Measurements from ENCODE around the gene CPEB4. TPM values are rescaled to one million over a fixed set of nuclear protein-coding genes. Genes with fewer than 3 reads are reported as not detected.

Gene CPEB4
- 10 to 100 TPM; 10.3 to 12.4 TPM for polyA plus RNA-seq

- H3K36me3 ChIP-seq (ENCODE audit: control insufficient read depth in 2 of 2, insufficient read depth in 2 of 2, low read length in 1 of 2) = no peaks in the 10 kb centered on the region
- H3K9me3 ChIP-seq (ENCODE audit: control insufficient read depth in 2 of 2, insufficient read depth in 1 of 2, low read depth in 1 of 2, low read length in 1 of 2) = no peaks in the 10 kb centered on the region
- peak within 1 kb of the TSS; percentile 86 to 91 for H3K27ac ChIP-seq (ENCODE audit: low read depth in 2 of 2, low read length in 1 of 2)
- H3K4me1 ChIP-seq (ENCODE audit: control insufficient read depth in 2 of 2, insufficient read depth in 2 of 2, low read length in 1 of 2) = peaks cover 2 to 12% of the 10 kb centered on the region in 2 donors
- H3K4me3 ChIP-seq (ENCODE audit: low read depth in 1 of 2, low read length in 2 of 2) = peak within 1 kb of the TSS; percentile 71 to 85
- H3K27me3 ChIP-seq (ENCODE audit: control insufficient read depth in 1 of 2, insufficient read depth in 2 of 2, low read length in 2 of 2) = no peaks in the 10 kb centered on the region
- 3 to 5% methylated on average over 48 to 55 of the region's 55 CpGs for WGBS, 2 donors
Observed at GRCh38 chr5:173887610-173888472, at the start of gene CPEB4. Gene CPEB4, plus strand, starts transcription at chr5:173888349. Its CDS starts 1,385 bp downstream, at chr5:173889734.

GRCh38 chr5:173839117-173839713 lies 48.9 kb upstream of the CPEB4 start:
- no peak overlapping the region for H3K27ac ChIP-seq (ENCODE audit: low read depth in 2 of 2, low read length in 1 of 2)
- WGBS, 2 donors = 60 to 69% methylated on average over 5 of the region's 5 CpGs
- peaks cover 0 to 2% of the 10 kb centered on the region in 2 donors for H3K4me1 ChIP-seq (ENCODE audit: control insufficient read depth in 2 of 2, insufficient read depth in 2 of 2, low read length in 1 of 2)
- H3K9me3 ChIP-seq (ENCODE audit: control insufficient read depth in 2 of 2, insufficient read depth in 1 of 2, low read depth in 1 of 2, low read length in 1 of 2) = no peaks in the 10 kb centered on the region
- H3K27me3 ChIP-seq (ENCODE audit: control insufficient read depth in 1 of 2, insufficient read depth in 2 of 2, low read length in 2 of 2) = no peaks in the 10 kb centered on the region
- H3K36me3 ChIP-seq (ENCODE audit: control insufficient read depth in 2 of 2, insufficient read depth in 2 of 2, low read length in 1 of 2) = no peaks in the 10 kb centered on the region
- H3K4me3 ChIP-seq (ENCODE audit: low read depth in 1 of 2, low read length in 2 of 2) = no peak overlapping the region

GRCh38 chr5:173840111-173840983 lies 47.8 kb upstream of the CPEB4 start:
- H3K36me3 ChIP-seq (ENCODE audit: control insufficient read depth in 2 of 2, insufficient read depth in 2 of 2, low read length in 1 of 2) = no peaks in the 10 kb centered on the region
- no peaks in the 10 kb centered on the region for H3K9me3 ChIP-seq (ENCODE audit: control insufficient read depth in 2 of 2, insufficient read depth in 1 of 2, low read depth in 1 of 2, low read length in 1 of 2)
- no peak overlapping the region for H3K27ac ChIP-seq (ENCODE audit: low read depth in 2 of 2, low read length in 1 of 2)
- H3K4me3 ChIP-seq (ENCODE audit: low read depth in 1 of 2, low read length in 2 of 2) = no peak overlapping the region
- H3K27me3 ChIP-seq (ENCODE audit: control insufficient read depth in 1 of 2, insufficient read depth in 2 of 2, low read length in 2 of 2) = no peaks in the 10 kb centered on the region
- H3K4me1 ChIP-seq (ENCODE audit: control insufficient read depth in 2 of 2, insufficient read depth in 2 of 2, low read length in 1 of 2) = peaks cover 0 to 2% of the 10 kb centered on the region in 2 donors
- 77% methylated on average over 6 of the region's 6 CpGs for WGBS, 2 donors

GRCh38 chr5:173841710-173842109 lies 46.4 kb upstream of the CPEB4 start:
- no peak overlapping the region for H3K4me3 ChIP-seq (ENCODE audit: low read depth in 1 of 2, low read length in 2 of 2)
- H3K9me3 ChIP-seq (ENCODE audit: control insufficient read depth in 2 of 2, insufficient read depth in 1 of 2, low read depth in 1 of 2, low read length in 1 of 2) = no peaks in the 10 kb centered on the region
- 87 to 92% methylated on average over 3 of the region's 3 CpGs for WGBS, 2 donors
- no peaks in the 10 kb centered on the region for H3K4me1 ChIP-seq (ENCODE audit: control insufficient read depth in 2 of 2, insufficient read depth in 2 of 2, low read length in 1 of 2)
- H3K27ac ChIP-seq (ENCODE audit: low read depth in 2 of 2, low read length in 1 of 2) = no peak overlapping the region
- H3K27me3 ChIP-seq (ENCODE audit: control insufficient read depth in 1 of 2, insufficient read depth in 2 of 2, low read length in 2 of 2) = no peaks in the 10 kb centered on the region
- no peaks in the 10 kb centered on the region for H3K36me3 ChIP-seq (ENCODE audit: control insufficient read depth in 2 of 2, insufficient read depth in 2 of 2, low read length in 1 of 2)

- H3K27me3 ChIP-seq (ENCODE audit: control insufficient read depth in 1 of 2, insufficient read depth in 2 of 2, low read length in 2 of 2) = no peaks in the 10 kb centered on the region
- 81 to 91% methylated on average over 3 of the region's 3 CpGs for WGBS, 2 donors
Observed at GRCh38 chr5:173843794-173844193, 44.4 kb upstream of the CPEB4 start.

GRCh38 chr5:173845321-173845720 lies 42.8 kb upstream of the CPEB4 start:
- Histone ChIP-seq H3K27me3 (ENCODE audit: control insufficient read depth in 1 of 2, insufficient read depth in 2 of 2, low read length in 2 of 2) (no peaks in the 10 kb centered on the region), H3K4me3 (ENCODE audit: low read depth in 1 of 2, low read length in 2 of 2) (no peak overlapping the region), H3K9me3 (ENCODE audit: control insufficient read depth in 2 of 2, insufficient read depth in 1 of 2, low read depth in 1 of 2, low read length in 1 of 2) (peaks cover 0 to 3% of the 10 kb centered on the region in 2 donors), H3K36me3 (ENCODE audit: control insufficient read depth in 2 of 2, insufficient read depth in 2 of 2, low read length in 1 of 2) (no peaks in the 10 kb centered on the region), H3K4me1 (ENCODE audit: control insufficient read depth in 2 of 2, insufficient read depth in 2 of 2, low read length in 1 of 2) (no peaks in the 10 kb centered on the region), H3K27ac (ENCODE audit: low read depth in 2 of 2, low read length in 1 of 2) (no peak overlapping the region)
- 70 to 73% methylated on average over 6 of the region's 6 CpGs for WGBS, 2 donors

More at GRCh38 chr5:173843794-173844193, 44.4 kb upstream of the CPEB4 start:
- no peaks in the 10 kb centered on the region for H3K36me3 ChIP-seq (ENCODE audit: control insufficient read depth in 2 of 2, insufficient read depth in 2 of 2, low read length in 1 of 2)
- no peak overlapping the region for H3K27ac ChIP-seq (ENCODE audit: low read depth in 2 of 2, low read length in 1 of 2)
- H3K4me3 ChIP-seq (ENCODE audit: low read depth in 1 of 2, low read length in 2 of 2) = no peak overlapping the region
- H3K4me1 ChIP-seq (ENCODE audit: control insufficient read depth in 2 of 2, insufficient read depth in 2 of 2, low read length in 1 of 2) = no peaks in the 10 kb centered on the region
- no peaks in the 10 kb centered on the region for H3K9me3 ChIP-seq (ENCODE audit: control insufficient read depth in 2 of 2, insufficient read depth in 1 of 2, low read depth in 1 of 2, low read length in 1 of 2)

- WGBS, 2 donors = 100% methylated on average over 1 of the region's 1 CpG
- Histone ChIP-seq H3K36me3 (ENCODE audit: control insufficient read depth in 2 of 2, insufficient read depth in 2 of 2, low read length in 1 of 2) (no peaks in the 10 kb centered on the region), H3K27me3 (ENCODE audit: control insufficient read depth in 1 of 2, insufficient read depth in 2 of 2, low read length in 2 of 2) (no peaks in the 10 kb centered on the region), H3K27ac (ENCODE audit: low read depth in 2 of 2, low read length in 1 of 2) (no peak overlapping the region), H3K4me1 (ENCODE audit: control insufficient read depth in 2 of 2, insufficient read depth in 2 of 2, low read length in 1 of 2) (no peaks in the 10 kb centered on the region), H3K4me3 (ENCODE audit: low read depth in 1 of 2, low read length in 2 of 2) (no peak overlapping the region), H3K9me3 (ENCODE audit: control insufficient read depth in 2 of 2, insufficient read depth in 1 of 2, low read depth in 1 of 2, low read length in 1 of 2) (peaks cover 0 to 3% of the 10 kb centered on the region in 2 donors)
Observed at GRCh38 chr5:173846929-173847501, 41.1 kb upstream of the CPEB4 start.

GRCh38 chr5:173848986-173849596 lies 39.1 kb upstream of the CPEB4 start:
- Histone ChIP-seq H3K27me3 (ENCODE audit: control insufficient read depth in 1 of 2, insufficient read depth in 2 of 2, low read length in 2 of 2) (no peaks in the 10 kb centered on the region), H3K9me3 (ENCODE audit: control insufficient read depth in 2 of 2, insufficient read depth in 1 of 2, low read depth in 1 of 2, low read length in 1 of 2) (peaks cover 0 to 3% of the 10 kb centered on the region in 2 donors), H3K4me1 (ENCODE audit: control insufficient read depth in 2 of 2, insufficient read depth in 2 of 2, low read length in 1 of 2) (no peaks in the 10 kb centered on the region), H3K36me3 (ENCODE audit: control insufficient read depth in 2 of 2, insufficient read depth in 2 of 2, low read length in 1 of 2) (no peaks in the 10 kb centered on the region), H3K4me3 (ENCODE audit: low read depth in 1 of 2, low read length in 2 of 2) (no peak overlapping the region), H3K27ac (ENCODE audit: low read depth in 2 of 2, low read length in 1 of 2) (no peak overlapping the region)
- WGBS, 2 donors = 55 to 84% methylated on average over 2 of the region's 2 CpGs

GRCh38 chr5:173849908-173850307 lies 38.2 kb upstream of the CPEB4 start:
- H3K27me3 ChIP-seq (ENCODE audit: control insufficient read depth in 1 of 2, insufficient read depth in 2 of 2, low read length in 2 of 2) = no peaks in the 10 kb centered on the region
- H3K4me1 ChIP-seq (ENCODE audit: control insufficient read depth in 2 of 2, insufficient read depth in 2 of 2, low read length in 1 of 2) = no peaks in the 10 kb centered on the region
- no peaks in the 10 kb centered on the region for H3K36me3 ChIP-seq (ENCODE audit: control insufficient read depth in 2 of 2, insufficient read depth in 2 of 2, low read length in 1 of 2)
- H3K27ac ChIP-seq (ENCODE audit: low read depth in 2 of 2, low read length in 1 of 2) = no peak overlapping the region
- H3K4me3 ChIP-seq (ENCODE audit: low read depth in 1 of 2, low read length in 2 of 2) = no peak overlapping the region
- H3K9me3 ChIP-seq (ENCODE audit: control insufficient read depth in 2 of 2, insufficient read depth in 1 of 2, low read depth in 1 of 2, low read length in 1 of 2) = peaks cover 0 to 3% of the 10 kb centered on the region in 2 donors
- WGBS, 2 donors = 92 to 93% methylated on average over 4 of the region's 4 CpGs

Measured in esophagus (tissue), 2 donors.